NCI-H748 (cell line): ENCODE measurements around the gene TWNK.

Experiments
- DNase-seq: peaks from one replicate; lab custom pipeline; 2025; ENCODE audit not compliant: unreplicated experiment; lab: John Stamatoyannopoulos, UW

The TWNK gene

DNA sequence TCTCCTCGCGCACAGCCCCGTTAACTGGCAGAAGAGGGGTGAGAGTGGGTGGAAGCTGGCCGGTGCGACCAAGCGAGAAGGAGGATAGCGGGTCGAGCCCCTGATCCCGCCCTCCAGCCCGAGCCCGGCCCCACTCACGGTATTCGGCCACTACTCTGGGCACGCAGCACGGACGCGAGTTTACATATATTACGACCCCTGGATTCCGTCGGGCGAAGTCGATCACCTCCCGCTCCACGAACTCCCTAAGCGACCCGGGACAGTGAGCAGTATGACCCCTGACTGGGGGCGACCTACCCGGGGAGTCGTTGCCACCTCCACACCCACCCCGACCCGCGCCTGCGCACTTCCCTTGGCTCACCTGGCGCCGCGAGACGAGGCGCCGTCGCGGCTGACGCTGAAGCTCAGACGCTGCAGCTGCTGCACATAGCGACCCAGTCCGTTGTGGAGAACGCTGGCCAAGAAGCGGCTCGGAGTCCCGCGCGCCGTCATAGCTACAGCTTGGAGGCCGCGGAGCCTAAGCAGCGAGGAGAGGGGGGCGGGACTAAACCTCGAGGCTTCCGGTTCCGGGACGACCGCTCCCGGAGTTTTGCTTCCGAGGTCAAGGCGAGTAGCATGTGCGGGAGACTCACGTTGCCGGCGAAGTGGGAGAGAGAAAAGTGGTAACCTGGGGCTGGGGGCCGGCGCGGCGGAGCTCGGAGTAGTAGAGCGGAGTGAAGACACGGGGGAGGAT lies at the start of gene TWNK, which contains the start of gene MRPL43:
Gene TWNK, plus strand, starts transcription at position 592 of the 733 bp plus-strand sequence. CDS start 668 bp downstream, outside the sequence.
Gene MRPL43, minus strand, starts transcription at position 546 of the 733 bp plus-strand sequence. Its CDS starts 54 bp downstream, at position 492.
- peak; percentile 72 for DNase-seq

GRCh38 chr10:100939763-100940344 lies 47.5 kb upstream of the TWNK start:
- no peak for DNase-seq

- DNase-seq: no peak
These were observed 45.1 kb upstream of the TWNK start for GRCh38 chr10:100942229-100942628.

DNA sequence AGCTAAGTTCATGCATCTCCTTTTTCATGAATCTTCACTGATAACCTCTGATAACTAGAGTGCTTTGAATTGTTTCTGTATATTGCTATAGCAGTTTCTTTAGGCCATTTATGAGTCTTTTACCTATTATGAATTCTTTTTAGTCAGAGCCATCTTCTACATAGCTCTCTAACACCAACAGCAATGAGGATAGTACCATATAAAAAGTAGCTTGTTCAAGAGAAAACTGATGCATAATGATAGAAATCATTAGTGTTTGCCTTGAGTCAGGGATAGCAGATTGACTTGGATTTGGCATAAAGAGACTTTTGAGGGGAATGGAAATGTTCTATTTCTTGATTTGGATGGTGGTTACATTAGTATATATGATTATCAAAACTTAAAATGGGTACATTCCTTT lies 43.8 kb upstream of the TWNK start:
- no peak for DNase-seq

GRCh38 chr10:100945754-100946153 lies 41.6 kb upstream of the TWNK start:
- no peak for DNase-seq

- DNase-seq: no peak
These were observed 38.4 kb upstream of the TWNK start for GRCh38 chr10:100948916-100949315.

- no peak for DNase-seq
These were observed 27.1 kb upstream of the TWNK start for GRCh38 chr10:100960251-100960650.

DNA sequence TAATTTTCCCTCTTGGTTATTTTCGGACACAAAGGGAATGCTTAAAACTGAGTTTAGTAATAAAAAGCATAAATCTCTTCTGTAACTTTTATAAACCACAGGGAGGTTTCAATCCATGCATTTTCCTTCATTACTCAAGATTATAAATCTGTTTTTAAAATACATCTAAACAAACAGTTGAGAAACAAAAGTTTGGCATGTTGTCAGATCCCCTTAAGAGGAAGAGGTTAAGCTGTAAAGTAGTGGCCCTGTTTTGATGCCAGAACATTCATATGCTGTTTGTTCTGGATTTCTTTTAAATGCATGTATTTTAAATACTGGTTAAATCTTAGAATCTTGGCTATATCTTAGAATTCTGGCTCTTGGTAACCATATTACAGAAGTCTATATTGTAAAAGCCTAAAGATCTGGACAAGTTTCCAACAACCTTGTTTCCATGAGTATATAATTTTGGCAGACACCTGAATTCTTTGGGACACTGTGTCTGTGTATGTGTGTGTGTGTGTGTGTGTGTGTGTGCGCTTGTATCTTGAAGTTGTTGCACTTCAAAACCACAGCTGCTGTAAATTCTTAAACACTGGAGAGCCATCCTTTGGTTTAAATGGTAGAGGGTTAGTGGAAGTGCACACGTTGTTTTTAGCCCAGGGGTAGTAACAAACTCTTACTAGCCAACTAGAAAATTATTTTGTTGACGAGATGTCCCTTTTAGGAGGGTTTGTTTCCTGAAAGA lies 24.8 kb upstream of the TWNK start:
- no peak for DNase-seq

GRCh38 chr10:100963826-100964225 lies 23.5 kb upstream of the TWNK start:
- DNase-seq: no peak

DNA sequence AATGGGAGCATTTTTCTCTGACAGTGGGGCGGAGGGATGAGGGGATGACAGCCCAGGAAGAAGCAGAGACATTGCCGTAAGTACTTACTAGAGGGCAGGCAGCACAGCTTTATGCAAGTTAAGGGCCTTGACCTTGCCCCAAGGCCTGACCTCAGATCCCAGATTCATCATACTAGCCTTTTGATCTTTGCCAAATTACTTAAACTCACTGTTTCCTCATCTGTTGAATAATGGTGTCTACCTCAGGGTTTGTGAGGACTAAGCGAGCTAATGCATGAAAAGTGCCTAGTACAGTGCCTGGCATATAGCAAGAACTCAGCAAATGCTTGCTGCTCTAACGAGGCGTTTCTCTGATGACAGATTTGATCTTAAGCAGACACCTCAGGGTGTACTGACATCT lies 21.5 kb upstream of the TWNK start:
- DNase-seq: no peak

DNA sequence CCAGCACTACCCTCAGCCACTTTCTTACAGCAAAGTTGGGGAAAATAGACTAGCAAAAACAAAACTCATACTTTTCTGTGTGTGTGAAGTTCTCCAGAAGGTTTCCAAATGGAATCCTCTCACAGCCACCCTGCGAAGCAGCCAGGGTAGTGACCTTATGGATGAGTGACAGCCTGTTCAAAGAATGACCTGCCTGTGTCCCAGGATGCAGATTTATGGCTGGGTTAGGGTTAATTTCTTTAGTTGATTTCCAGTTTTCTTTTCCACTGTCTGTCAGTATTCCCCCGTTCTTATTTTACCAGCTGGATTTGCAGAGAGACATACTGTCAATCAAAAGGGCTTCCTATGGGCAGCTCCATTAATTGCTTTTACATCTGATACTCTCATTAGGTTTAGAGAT lies 20.5 kb upstream of the TWNK start:
- no peak for DNase-seq

GRCh38 chr10:100967332-100967731 lies 20.0 kb upstream of the TWNK start:
- DNase-seq: no peak

DNA sequence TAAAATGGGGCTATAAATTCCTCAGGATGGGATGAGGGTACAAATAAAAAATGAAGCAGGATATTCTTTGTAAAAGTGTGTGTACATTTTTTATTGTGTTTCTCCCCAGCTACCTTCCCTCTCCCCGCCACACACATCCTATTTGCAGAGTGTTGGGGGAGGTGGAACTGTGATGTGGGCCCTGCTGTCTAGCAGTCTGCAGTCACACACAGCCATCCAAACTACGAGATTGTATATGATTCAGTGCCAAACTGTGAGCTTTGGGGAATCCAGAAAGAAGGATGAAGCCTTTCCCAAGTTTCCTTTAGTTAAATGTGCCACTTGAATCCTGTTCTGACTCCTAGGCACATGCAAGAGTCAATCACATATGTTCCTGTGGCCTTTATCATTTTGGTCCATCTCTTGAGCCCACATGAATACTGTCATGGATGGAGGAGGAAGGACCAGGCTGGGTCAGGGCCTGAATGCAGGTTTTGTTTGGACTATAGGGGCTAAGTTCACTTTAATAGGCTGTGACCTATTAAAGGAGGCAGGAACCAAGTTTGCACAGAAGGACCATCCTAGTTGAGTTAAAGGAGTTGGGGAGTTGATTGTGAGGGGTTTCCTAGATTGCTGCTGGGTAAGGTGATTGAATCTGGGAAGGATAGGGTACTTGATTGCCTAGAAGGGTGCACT lies 19.1 kb upstream of the TWNK start:
- DNase-seq: no peak

- no peak for DNase-seq
These were observed 18.5 kb upstream of the TWNK start for GRCh38 chr10:100968863-100969186.

GRCh38 chr10:100969187-100970075 lies 17.9 kb upstream of the TWNK start, which contains the start of gene SEMA4G:
TSS of gene SEMA4G (plus strand) at chr10:100969504. CDS start at chr10:100972913, 3,409 bp downstream.
- peak; percentile 55 for DNase-seq

DNA sequence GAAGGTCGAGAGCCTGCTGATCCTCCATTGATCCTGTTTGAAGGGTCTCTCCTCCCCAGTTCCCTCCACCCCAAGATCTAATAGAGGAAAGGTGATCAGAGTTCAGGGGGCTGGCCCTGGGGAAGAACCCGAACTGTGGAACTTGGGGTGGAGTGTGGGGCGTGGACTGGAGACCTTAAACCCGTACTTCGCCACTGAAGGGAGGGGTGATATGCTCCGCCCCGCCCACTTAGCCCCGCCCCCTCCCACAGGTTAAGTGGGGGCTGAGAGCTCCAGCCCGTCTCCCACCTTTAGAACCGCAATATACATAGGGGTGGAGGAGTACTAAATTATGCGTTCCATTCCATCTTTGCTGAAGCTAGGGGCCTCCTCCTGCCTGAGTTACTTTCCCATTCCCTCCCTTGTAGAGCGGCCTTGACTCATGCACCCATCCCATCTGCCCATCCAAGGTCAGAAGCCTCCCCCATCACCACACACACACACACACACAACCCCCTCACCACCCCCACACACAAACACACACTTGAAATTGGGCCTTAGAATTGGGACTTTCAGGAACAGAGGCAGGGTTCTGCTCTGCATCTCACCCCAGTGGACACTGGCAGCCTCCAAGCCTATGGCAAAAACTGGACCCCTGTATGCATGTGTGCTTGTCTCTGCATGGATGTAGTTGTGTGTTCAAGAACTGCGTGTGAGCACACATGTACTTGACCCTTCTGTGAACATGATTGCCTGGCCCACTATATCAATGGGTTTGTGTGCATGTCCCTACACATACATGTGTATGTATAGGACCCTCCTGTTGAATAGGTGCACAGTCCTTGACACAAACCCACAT lies 17.0 kb upstream of the TWNK start:
- peak; percentile 37 for DNase-seq

- DNase-seq: no peak
These were observed 16.2 kb upstream of the TWNK start for GRCh38 chr10:100970914-100971811.

DNA sequence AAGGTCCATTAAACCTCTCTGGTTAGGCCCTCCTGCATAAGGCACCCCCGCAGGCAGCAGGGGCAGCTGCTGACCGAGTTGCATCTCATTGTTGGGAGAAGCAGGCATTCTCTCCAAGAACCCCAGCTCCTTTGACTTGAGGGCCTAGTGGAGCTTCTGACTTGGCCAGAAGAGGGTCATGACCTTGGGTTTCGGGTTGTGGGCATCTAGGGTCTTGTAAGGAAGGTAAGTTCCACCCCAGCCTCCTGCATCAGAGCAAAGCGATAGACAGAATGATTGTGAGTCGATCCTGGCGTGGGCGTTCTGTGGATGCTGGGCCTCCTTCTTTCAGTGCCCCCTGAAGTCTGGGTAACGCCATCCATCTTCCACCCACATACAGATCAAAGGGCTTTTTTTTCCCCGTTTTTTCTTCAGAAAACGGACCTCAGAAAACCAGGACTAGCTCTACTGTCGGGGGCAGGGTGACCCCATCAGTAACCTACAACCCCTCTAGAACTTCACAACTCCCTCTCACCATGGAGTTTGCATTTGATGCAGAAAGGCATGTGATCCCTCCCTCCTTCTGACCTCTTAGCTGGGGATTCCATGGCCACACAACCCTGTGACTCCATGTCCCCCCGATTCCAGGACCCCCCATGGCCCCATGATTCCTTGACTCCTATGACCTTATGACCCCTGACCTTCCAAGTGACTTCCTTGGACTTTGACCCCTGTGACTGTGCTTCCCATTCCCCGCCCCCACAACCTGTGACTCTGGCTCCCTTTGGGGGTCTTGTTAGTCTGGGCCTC lies 15.0 kb upstream of the TWNK start:
- no peak for DNase-seq
